Measurements from ENCODE around the gene LIMD2. TPM values are rescaled to one million over a fixed set of nuclear protein-coding genes. Genes with fewer than 3 reads are reported as not detected.
A peak's percentile ranks its signal among the peaks of the same experiment; 100 is the strongest.

Gene LIMD2
- total RNA-seq, 1 experiment from 2014 or later = 15.3 TPM

DNA sequence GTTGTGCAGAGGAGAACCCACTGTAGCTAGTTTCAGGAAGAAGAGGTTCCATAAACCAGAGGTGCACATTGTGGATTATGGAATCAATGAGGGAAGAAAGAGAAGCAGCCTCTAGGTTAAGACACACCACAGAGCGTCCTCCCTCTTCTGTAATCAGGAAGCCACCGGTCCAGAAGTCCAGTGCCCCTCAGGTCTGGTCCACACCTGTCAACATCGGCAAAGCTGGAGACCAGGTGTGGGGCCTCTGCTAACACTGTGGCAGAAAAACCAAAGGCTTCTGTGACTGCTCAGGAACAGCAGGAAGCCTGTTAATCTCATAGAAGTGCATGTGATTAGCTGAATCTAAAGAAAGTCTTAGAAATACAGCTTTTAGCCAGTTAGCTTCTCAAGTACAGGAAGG, 23.3 kb downstream of the LIMD2 start:
- no peaks in the 10 kb centered on the region for H3K36me3 ChIP-seq (ENCODE audit: control insufficient read depth, insufficient read depth, low read length)
- ATAC-seq (no peak), DNase-seq (ENCODE audit: low read depth, low spot score) (no peak)
- H3K27ac ChIP-seq (ENCODE audit: low read length) = no peak overlapping the region
- CTCF ChIA-PET = no interaction called here
- peaks cover 10% of the 10 kb centered on the region for H3K4me1 ChIP-seq (ENCODE audit: control insufficient read depth, insufficient read depth, low read length)
- H3K9me3 ChIP-seq (ENCODE audit: control insufficient read depth, insufficient read depth, low read depth, low read length) = no peaks in the 10 kb centered on the region
- no peaks in the 10 kb centered on the region for H3K27me3 ChIP-seq (ENCODE audit: control insufficient read depth, insufficient read depth, low read length)
- TF ChIP-seq TCF7L2 (IDR thresholded peaks at IDR 0.05; ENCODE audit: low read depth, low read length) (no peak), POLR2AphosphoS5 (IDR thresholded peaks at IDR 0.05; ENCODE audit: low read depth, low read length) (no peak), SIN3A (IDR thresholded peaks at IDR 0.05; ENCODE audit: borderline replicate concordance, insufficient read depth, low read depth, low read length) (no peak)
- TF ChIP-seq, protein P1, sequence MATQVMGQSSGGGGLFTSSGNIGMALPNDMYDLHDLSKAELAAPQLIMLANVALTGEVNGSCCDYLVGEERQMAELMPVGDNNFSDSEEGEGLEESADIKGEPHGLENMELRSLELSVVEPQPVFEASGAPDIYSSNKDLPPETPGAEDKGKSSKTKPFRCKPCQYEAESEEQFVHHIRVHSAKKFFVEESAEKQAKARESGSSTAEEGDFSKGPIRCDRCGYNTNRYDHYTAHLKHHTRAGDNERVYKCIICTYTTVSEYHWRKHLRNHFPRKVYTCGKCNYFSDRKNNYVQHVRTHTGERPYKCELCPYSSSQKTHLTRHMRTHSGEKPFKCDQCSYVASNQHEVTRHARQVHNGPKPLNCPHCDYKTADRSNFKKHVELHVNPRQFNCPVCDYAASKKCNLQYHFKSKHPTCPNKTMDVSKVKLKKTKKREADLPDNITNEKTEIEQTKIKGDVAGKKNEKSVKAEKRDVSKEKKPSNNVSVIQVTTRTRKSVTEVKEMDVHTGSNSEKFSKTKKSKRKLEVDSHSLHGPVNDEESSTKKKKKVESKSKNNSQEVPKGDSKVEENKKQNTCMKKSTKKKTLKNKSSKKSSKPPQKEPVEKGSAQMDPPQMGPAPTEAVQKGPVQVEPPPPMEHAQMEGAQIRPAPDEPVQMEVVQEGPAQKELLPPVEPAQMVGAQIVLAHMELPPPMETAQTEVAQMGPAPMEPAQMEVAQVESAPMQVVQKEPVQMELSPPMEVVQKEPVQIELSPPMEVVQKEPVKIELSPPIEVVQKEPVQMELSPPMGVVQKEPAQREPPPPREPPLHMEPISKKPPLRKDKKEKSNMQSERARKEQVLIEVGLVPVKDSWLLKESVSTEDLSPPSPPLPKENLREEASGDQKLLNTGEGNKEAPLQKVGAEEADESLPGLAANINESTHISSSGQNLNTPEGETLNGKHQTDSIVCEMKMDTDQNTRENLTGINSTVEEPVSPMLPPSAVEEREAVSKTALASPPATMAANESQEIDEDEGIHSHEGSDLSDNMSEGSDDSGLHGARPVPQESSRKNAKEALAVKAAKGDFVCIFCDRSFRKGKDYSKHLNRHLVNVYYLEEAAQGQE (IDR thresholded peaks at IDR 0.05; ENCODE audit: insufficient read depth in 1 of 2, low read depth in 2 of 2, low read length in 1 of 2) = no peak
- in situ Hi-C loops (cut with HindIII; ENCODE audit: low pct_unique_long_range_greater_than_20kb, low sequenced_read_pairs) = no loop called here
- no peak overlapping the region for H3K4me3 ChIP-seq (ENCODE audit: low read depth in 2 of 2, low read length in 2 of 2)
- POLR2A ChIA-PET = no interaction called here
- no TSS peak for BruUV-seq (replicated peaks)
- intact Hi-C loops (cut with micrococcal nuclease; ENCODE audit: unreplicated experiment) = no loop called here

DNA sequence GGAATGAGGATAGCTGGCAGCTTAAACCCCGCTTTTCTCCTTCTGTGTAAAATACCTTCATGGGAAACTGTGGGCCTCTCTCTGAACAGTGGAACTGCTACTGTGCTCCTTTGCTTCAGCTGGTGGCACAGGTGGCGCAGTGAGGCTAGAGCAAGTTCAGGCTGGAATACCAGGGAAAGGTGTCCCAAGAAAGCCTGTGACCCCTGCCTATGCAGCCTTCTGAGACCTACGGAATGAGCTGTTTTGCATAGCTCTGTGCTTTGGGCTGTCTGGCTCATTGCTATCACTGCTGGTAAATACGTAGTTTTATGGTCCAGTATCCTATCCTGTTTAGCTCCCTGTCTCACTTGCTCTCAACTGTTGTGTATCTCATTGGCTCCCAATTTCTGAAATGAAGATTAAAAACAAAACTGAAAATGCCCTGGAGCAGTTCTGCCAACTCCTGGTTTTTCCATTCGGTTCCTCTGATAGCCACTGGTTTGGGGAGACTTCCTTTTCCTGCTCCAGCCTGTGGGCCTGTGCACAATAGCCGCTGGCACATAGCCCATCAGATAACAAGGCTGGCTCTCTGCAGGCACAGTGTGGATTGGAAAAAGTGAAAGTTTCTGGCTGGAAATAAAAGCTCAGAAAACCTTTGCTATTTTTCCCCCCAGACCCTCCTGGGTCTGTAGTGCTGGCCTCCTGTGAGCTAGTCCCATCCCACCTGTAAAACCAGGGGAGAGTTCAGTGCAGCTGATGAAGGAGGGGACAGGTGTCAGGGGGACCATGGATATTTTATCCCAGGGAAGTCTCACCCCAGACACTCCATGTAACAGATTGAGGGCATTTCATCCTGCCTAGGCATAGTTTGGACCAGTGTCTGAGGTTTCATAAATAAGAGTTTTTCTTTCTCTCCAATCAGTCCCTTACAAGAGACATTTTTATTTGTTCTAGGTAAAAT, 24.0 kb downstream of the LIMD2 start:
- Histone ChIP-seq H3K27me3 (ENCODE audit: control insufficient read depth, insufficient read depth, low read length) (no peaks in the 10 kb centered on the region), H3K4me3 (ENCODE audit: low read depth in 2 of 2, low read length in 2 of 2) (0 out of 4 replicates have a peak overlapping the region, but pooled peaks of 1 of the 2 experiments have one; percentile 11), H3K27ac (ENCODE audit: low read length) (peak overlapping the region; percentile 51), H3K4me1 (ENCODE audit: control insufficient read depth, insufficient read depth, low read length) (peaks cover 10% of the 10 kb centered on the region), H3K9me3 (ENCODE audit: control insufficient read depth, insufficient read depth, low read depth, low read length) (no peaks in the 10 kb centered on the region), H3K36me3 (ENCODE audit: control insufficient read depth, insufficient read depth, low read length) (no peaks in the 10 kb centered on the region)
- DNase-seq (ENCODE audit: low read depth, low spot score) (no peak), ATAC-seq (peak; percentile 86)
- ChIA-PET POLR2A (interaction anchor here (0.6 kb wide), 1 partner anchor 74 kb away, joined by 4 read pairs; no protein-coding TSS in a partner anchor), CTCF (interaction anchor here (0.6 kb wide), 1 partner anchor 103 kb away, joined by 3 read pairs; no protein-coding TSS in a partner anchor)
- intact Hi-C loops (cut with micrococcal nuclease; ENCODE audit: unreplicated experiment) (no loop called here), in situ Hi-C loops (cut with HindIII; ENCODE audit: low pct_unique_long_range_greater_than_20kb, low sequenced_read_pairs) (no loop called here)
- BruUV-seq (replicated peaks) = no TSS peak
- TF ChIP-seq POLR2AphosphoS5 (IDR thresholded peaks at IDR 0.05; ENCODE audit: low read depth, low read length) (no peak), TCF7L2 (IDR thresholded peaks at IDR 0.05; ENCODE audit: low read depth, low read length) (no peak), SIN3A (IDR thresholded peaks at IDR 0.05; ENCODE audit: borderline replicate concordance, insufficient read depth, low read depth, low read length) (no peak)
- TF ChIP-seq, protein P1 (IDR thresholded peaks at IDR 0.05; ENCODE audit: insufficient read depth in 1 of 2, low read depth in 2 of 2, low read length in 1 of 2) = no peak
- TF ChIP-seq, protein P2, sequence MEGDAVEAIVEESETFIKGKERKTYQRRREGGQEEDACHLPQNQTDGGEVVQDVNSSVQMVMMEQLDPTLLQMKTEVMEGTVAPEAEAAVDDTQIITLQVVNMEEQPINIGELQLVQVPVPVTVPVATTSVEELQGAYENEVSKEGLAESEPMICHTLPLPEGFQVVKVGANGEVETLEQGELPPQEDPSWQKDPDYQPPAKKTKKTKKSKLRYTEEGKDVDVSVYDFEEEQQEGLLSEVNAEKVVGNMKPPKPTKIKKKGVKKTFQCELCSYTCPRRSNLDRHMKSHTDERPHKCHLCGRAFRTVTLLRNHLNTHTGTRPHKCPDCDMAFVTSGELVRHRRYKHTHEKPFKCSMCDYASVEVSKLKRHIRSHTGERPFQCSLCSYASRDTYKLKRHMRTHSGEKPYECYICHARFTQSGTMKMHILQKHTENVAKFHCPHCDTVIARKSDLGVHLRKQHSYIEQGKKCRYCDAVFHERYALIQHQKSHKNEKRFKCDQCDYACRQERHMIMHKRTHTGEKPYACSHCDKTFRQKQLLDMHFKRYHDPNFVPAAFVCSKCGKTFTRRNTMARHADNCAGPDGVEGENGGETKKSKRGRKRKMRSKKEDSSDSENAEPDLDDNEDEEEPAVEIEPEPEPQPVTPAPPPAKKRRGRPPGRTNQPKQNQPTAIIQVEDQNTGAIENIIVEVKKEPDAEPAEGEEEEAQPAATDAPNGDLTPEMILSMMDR (IDR thresholded peaks at IDR 0.05) = no peak

Measured in Panc1 (cell line).